ENCODE data around the gene VGLL4.

DNA sequence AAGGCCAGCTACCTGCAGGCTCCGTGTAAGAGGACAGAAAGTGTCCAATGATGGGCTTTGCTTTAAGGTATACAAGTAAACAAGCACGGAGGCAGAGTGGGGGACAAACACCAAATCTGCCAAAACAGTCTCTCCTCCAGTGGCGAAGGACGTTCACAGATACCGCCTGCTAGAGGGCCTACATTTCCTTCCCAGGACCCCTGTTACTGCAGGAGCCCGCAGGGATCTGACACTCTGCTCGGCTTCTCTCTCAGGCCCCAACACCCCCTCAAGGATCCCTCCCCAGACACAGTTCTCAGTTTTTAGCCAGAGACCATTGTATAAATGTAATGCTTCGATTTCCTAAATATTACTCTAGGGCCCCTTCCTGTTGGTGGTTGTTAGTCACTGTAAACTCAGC lies 46.0 kb upstream of the VGLL4 start:
- TF ChIP-seq POLR2A (IDR thresholded peaks at IDR 0.05; ENCODE audit: low read length), result no peak
- no peak for TF ChIP-seq GATA1 (IDR thresholded peaks at IDR 0.05; ENCODE audit: low read depth, low read length)

Data from erythroblast (primary cell).